HepG2 (cell line): ENCODE data around the gene ALOXE3. TPM values are rescaled to one million over a fixed set of nuclear protein-coding genes. Genes with fewer than 3 reads are reported as not detected.

Source experiments
- CCDC6 ChIP-seq: sonication (generic); formaldehyde crosslinking; IDR thresholded peaks from 2 replicates; pipeline ENCODE4 v1.8.1; 2022; ENCODE audit warnings: mild to moderate bottlenecking, missing genetic modification reagents, moderate library complexity
- FOXC1 ChIP-seq: sonication (generic); formaldehyde crosslinking; IDR thresholded peaks from 2 replicates; pipeline ENCODE4 v1.8.0; 2022; ENCODE audit warnings: mild to moderate bottlenecking, missing genetic modification reagents, borderline replicate concordance
- IKZF1 ChIP-seq: fragments of 450-650 bp; IDR thresholded peaks from 2 replicates; pipeline ENCODE4 v1.7.1; 2016
- KLF11 ChIP-seq: IDR thresholded peaks from 2 replicates; pipeline ENCODE4 v1.6.1; 2016; ENCODE audit warnings: missing compliant biosample characterization
- SMAD1 ChIP-seq: sonication (generic); formaldehyde crosslinking; IDR thresholded peaks from 2 replicates; pipeline ENCODE4 v1.4.0; 2020; ENCODE audit warnings: missing genetic modification reagents, low read depth, mild to moderate bottlenecking, borderline replicate concordance
- TBX2 ChIP-seq: sonication (generic); formaldehyde crosslinking; IDR thresholded peaks from 2 replicates; pipeline ENCODE4 v1.5.0; 2020; ENCODE audit warnings: missing genetic modification reagents, mild to moderate bottlenecking, borderline replicate concordance
- ZNF430 ChIP-seq: sonication (generic); formaldehyde crosslinking; IDR thresholded peaks from 2 replicates; pipeline ENCODE4 v1.9.0; 2021; ENCODE audit warnings: mild to moderate bottlenecking, missing genetic modification reagents
- ZNF776 ChIP-seq: sonication (generic); formaldehyde crosslinking; IDR thresholded peaks from 2 replicates; pipeline ENCODE4 v1.4.0; 2020; ENCODE audit warnings: mild to moderate bottlenecking, missing genetic modification reagents
- ZNF83 ChIP-seq: sonication (generic); formaldehyde crosslinking; IDR thresholded peaks from 2 replicates; pipeline ENCODE4 v1.4.0; 2020; ENCODE audit warnings: missing genetic modification reagents, mild to moderate bottlenecking, borderline replicate concordance
- ZSCAN29 ChIP-seq: sonication (generic); formaldehyde crosslinking; conservative IDR thresholded peaks from 2 replicates; pipeline ENCODE4 v1.4.0; 2020; ENCODE audit warnings: mild to moderate bottlenecking, missing genetic modification reagents
- polyA plus RNA-seq, 8 experiments: library from polyadenylated mRNA; depleted of rRNA in 3 of 8; stranded (reverse) in 7 of 8; unstranded in 1 of 8; fragments of >200 nt; fragmentation: Illumina TruSeq in 4 of 8; extraction: Trizol in 4 of 8; gene quantifications; 2 replicates each; pipeline versions ENCODE4 v1.2.1 to v1.2.3, GENCODE V29; 2011 to 2016; ENCODE audit warnings: low read depth in 4 of 8, missing spikeins in 1 of 8, mixed read lengths in 1 of 8; ENCODE audit not compliant: insufficient read depth in 1 of 8
- total RNA-seq, 5 experiments: library from RNA; depleted of rRNA; stranded (reverse); fragments of >200 nt; fragmentation: Illumina TruSeq; extraction: Trizol; gene quantifications; 2 replicates each; pipeline ENCODE4 v1.2.3, GENCODE V29; 2016; ENCODE audit warnings: low read depth in 1 of 5
- TF ChIP-seq, protein P1 (sequence below): sonication (generic); formaldehyde crosslinking; IDR thresholded peaks from 2 replicates; pipeline ENCODE4 v1.4.0; 2020; ENCODE audit warnings: missing genetic modification reagents
- TF ChIP-seq, protein P2 (sequence below): IDR thresholded peaks from 2 replicates; pipeline ENCODE4 v1.6.1; 2016; ENCODE audit warnings: mild to moderate bottlenecking
- TF ChIP-seq, protein P3 (sequence below): sonication (generic); formaldehyde crosslinking; IDR thresholded peaks from 2 replicates; pipeline ENCODE4 v1.8.1; 2023; ENCODE audit warnings: mild to moderate bottlenecking, moderate library complexity, missing genetic modification reagents
- TF ChIP-seq, protein P4 (sequence below): sonication (generic); formaldehyde crosslinking; IDR thresholded peaks from 2 replicates; pipeline ENCODE4 v1.5.1; 2020; ENCODE audit warnings: missing genetic modification reagents, mild to moderate bottlenecking, borderline replicate concordance
- TF ChIP-seq, protein P5 (sequence below): sonication (generic); formaldehyde crosslinking; IDR thresholded peaks from 2 replicates; pipeline ENCODE4 v1.4.0; 2020; ENCODE audit warnings: mild to moderate bottlenecking, missing genetic modification reagents
- TF ChIP-seq, protein P6 (sequence below), 2 experiments: sonication (generic) in 1 of 2; formaldehyde crosslinking in 1 of 2; IDR thresholded peaks; 2 replicates each; pipeline versions ENCODE4 v1.4.0 to v1.6.1; 2018 to 2020; ENCODE audit warnings: missing genetic modification reagents in 2 of 2, borderline replicate concordance in 1 of 2, low read depth in 1 of 2, mild to moderate bottlenecking in 1 of 2, missing biosample characterization in 1 of 2

Gene ALOXE3
- total and polyA plus RNA-seq, 2 of the 13 experiments (the other 11 are each of a cell fraction or from before 2014, with no cell fraction given): 0.07 TPM; not detected in 1

DNA sequence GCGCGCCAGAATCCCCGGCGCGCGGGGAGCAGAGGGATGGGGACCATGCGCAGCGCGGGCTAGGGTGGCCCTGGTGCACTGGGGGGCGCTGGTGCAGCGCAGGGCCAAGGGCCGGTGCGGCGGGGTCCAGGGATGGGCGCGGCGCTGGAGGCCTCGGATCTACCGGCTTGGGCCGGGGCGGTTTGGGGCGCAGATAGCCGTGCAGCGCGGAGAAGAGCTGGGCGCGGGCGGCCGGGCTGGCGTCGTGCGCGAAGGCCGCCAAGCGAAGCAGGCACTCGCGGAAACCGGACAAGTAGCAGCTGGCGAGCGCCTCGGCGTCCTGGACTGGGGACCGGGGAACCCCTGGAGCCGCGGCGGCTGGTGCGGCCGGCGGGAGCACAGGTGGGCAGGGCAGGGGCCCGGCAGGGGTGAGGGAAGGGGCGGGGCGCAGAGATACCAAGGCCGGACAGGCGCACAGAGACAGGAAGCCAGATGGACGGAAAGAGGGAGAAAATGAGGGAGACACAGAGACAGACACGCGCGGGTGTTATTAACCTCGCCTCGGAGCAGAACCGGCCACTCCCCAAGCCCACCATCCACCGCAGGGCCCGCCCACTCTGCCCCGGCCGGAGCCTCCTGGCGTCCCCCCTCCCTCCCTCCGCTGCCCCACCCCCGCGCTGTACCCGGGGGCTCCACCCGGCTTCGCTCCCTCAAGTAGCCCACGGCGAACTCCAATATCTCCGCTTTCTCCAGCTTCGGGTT lies 3.5 kb upstream of the ALOXE3 start (continued):
- TF ChIP-seq, protein P1, sequence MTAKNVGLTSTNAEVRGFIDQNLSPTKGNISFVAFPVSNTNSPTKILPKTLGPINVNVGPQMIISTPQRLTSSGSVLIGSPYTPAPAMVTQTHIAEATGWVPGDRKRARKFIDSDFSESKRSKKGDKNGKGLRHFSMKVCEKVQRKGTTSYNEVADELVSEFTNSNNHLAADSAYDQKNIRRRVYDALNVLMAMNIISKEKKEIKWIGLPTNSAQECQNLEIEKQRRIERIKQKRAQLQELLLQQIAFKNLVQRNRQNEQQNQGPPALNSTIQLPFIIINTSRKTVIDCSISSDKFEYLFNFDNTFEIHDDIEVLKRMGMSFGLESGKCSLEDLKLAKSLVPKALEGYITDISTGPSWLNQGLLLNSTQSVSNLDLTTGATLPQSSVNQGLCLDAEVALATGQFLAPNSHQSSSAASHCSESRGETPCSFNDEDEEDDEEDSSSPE (CRISPR knock-in tag): peak; percentile 58; the same call in 1 of the 2 replicates
- TF ChIP-seq, protein P2, sequence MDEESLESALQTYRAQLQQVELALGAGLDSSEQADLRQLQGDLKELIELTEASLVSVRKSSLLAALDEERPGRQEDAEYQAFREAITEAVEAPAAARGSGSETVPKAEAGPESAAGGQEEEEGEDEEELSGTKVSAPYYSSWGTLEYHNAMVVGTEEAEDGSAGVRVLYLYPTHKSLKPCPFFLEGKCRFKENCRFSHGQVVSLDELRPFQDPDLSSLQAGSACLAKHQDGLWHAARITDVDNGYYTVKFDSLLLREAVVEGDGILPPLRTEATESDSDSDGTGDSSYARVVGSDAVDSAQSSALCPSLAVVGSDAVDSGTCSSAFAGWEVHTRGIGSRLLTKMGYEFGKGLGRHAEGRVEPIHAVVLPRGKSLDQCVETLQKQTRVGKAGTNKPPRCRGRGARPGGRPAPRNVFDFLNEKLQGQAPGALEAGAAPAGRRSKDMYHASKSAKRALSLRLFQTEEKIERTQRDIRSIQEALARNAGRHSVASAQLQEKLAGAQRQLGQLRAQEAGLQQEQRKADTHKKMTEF: peak; percentile 33; the same call in 1 of the 2 replicates
- TF ChIP-seq, protein P3, sequence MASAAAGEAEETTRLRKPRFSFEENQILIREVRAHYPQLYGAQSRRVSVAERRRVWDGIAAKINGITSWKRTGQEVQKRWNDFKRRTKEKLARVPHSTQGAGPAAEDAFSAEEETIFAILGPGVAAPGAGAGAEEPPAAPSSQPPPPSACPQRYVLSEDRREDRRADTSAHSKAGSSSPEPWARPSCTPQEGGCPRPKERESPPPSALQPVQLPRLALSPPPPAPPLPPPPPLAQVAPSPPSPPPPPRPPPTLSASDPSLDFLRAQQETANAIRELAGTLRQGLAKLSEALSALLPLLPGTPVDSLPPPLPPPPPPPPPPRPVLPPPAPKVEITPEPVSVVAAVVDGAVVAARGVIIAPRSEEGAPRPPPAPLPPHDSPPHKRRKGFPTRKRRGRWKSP (CRISPR knock-in tag): peak; percentile 81
- TF ChIP-seq ZSCAN29 (CRISPR knock-in tag): no peak
- peak; percentile 79; the same call in 1 of the 2 replicates for TF ChIP-seq ZNF776 (CRISPR knock-in tag)
- peak; percentile 70; the same call in 1 of the 2 replicates for TF ChIP-seq ZNF83 (CRISPR knock-in tag)
- TF ChIP-seq, protein P4, sequence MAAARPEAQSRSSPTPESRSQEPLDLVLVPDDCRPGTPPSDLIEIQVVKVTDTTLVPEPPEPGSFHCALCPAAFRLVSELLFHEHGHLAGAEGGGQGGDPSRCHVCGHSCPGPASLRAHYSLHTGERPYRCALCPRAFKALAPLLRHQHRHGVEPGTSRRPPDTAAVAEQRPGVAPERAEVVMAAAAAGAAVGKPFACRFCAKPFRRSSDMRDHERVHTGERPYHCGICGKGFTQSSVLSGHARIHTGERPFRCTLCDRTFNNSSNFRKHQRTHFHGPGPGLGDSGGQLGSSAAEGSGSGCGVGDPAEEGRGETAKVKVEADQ (CRISPR knock-in tag): peak; percentile 29; the same call in 1 of the 2 replicates
- TF ChIP-seq TBX2 (CRISPR knock-in tag): 0 out of 2 replicates have a peak, but pooled peaks have one; percentile 24
- TF ChIP-seq, protein P5, sequence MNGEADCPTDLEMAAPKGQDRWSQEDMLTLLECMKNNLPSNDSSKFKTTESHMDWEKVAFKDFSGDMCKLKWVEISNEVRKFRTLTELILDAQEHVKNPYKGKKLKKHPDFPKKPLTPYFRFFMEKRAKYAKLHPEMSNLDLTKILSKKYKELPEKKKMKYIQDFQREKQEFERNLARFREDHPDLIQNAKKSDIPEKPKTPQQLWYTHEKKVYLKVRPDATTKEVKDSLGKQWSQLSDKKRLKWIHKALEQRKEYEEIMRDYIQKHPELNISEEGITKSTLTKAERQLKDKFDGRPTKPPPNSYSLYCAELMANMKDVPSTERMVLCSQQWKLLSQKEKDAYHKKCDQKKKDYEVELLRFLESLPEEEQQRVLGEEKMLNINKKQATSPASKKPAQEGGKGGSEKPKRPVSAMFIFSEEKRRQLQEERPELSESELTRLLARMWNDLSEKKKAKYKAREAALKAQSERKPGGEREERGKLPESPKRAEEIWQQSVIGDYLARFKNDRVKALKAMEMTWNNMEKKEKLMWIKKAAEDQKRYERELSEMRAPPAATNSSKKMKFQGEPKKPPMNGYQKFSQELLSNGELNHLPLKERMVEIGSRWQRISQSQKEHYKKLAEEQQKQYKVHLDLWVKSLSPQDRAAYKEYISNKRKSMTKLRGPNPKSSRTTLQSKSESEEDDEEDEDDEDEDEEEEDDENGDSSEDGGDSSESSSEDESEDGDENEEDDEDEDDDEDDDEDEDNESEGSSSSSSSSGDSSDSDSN (CRISPR knock-in tag): peak; percentile 90; the same call in 1 of the 2 replicates
- TF ChIP-seq SMAD1: no peak
- TF ChIP-seq CCDC6 (CRISPR knock-in tag): peak; percentile 71; the same call in 1 of the 2 replicates
- TF ChIP-seq KLF11 (CRISPR knock-in tag): no peak
- TF ChIP-seq FOXC1 (CRISPR knock-in tag): peak; percentile 41; the same call in 1 of the 2 replicates
- TF ChIP-seq IKZF1: no peak
- TF ChIP-seq, protein P6, sequence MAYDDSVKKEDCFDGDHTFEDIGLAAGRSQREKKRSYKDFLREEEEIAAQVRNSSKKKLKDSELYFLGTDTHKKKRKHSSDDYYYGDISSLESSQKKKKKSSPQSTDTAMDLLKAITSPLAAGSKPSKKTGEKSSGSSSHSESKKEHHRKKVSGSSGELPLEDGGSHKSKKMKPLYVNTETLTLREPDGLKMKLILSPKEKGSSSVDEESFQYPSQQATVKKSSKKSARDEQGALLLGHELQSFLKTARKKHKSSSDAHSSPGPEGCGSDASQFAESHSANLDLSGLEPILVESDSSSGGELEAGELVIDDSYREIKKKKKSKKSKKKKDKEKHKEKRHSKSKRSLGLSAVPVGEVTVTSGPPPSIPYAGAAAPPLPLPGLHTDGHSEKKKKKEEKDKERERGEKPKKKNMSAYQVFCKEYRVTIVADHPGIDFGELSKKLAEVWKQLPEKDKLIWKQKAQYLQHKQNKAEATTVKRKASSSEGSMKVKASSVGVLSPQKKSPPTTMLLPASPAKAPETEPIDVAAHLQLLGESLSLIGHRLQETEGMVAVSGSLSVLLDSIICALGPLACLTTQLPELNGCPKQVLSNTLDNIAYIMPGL (CRISPR knock-in tag; IDR thresholded peaks at IDR 0.05; ENCODE audit: borderline replicate concordance in 1 of 2, low read depth in 1 of 2): peak; percentile 92 to 98
- TF ChIP-seq ZNF430: 0 out of 2 replicates have a peak, but pooled peaks have one; percentile 42
